ENCODE data around the gene OOSP2.
"Not testable (repeated sequence)": the region's sequence is repeated elsewhere in the genome, so short reads cannot be mapped to it uniquely, and the experiment has no call there.

Gene OOSP2

GRCh38 chr11:60040109-60040508 is at the start of gene OOSP2:
Gene OOSP2 (plus strand): TSS chr11:60040409. CDS start chr11:60040460, 51 bp downstream.
- DNase-seq = no peak

GRCh38 chr11:59990421-59990820 is 49.8 kb upstream of the OOSP2 start:
- no peak for DNase-seq

- no peak for DNase-seq
Measured at GRCh38 chr11:59992425-59992824, 47.8 kb upstream of the OOSP2 start.

- DNase-seq = no peak
Measured at GRCh38 chr11:59997800-59998199, 42.4 kb upstream of the OOSP2 start.

GRCh38 chr11:59999691-60000090 is 40.5 kb upstream of the OOSP2 start:
- no peak for DNase-seq

- no peak for DNase-seq
Measured at GRCh38 chr11:60003729-60004128, 36.5 kb upstream of the OOSP2 start.

GRCh38 chr11:60005360-60005759 is 34.8 kb upstream of the OOSP2 start:
- DNase-seq = peak; percentile 24

GRCh38 chr11:60016881-60017280 is 23.3 kb upstream of the OOSP2 start, which contains the start of gene OOSP4B:
Gene OOSP4B (plus strand): TSS chr11:60017181.
- DNase-seq = no peak

GRCh38 chr11:60018058-60018457 is 22.2 kb upstream of the OOSP2 start:
- DNase-seq = no peak

- not testable (repeated sequence) for DNase-seq
Measured at GRCh38 chr11:60020376-60020775, 19.8 kb upstream of the OOSP2 start.

- no peak for DNase-seq
Measured at GRCh38 chr11:60029015-60029632, 11.1 kb upstream of the OOSP2 start.

- not testable (repeated sequence) for DNase-seq
Measured at GRCh38 chr11:60050422-60050821, 10.2 kb downstream of the OOSP2 start.

GRCh38 chr11:60050839-60051238 is 10.6 kb downstream of the OOSP2 start:
- not testable (repeated sequence) for DNase-seq

- DNase-seq = no peak
Measured at GRCh38 chr11:60056349-60056969, 16.2 kb downstream of the OOSP2 start, which contains the start of gene MS4A3. Gene MS4A3 (plus strand): TSS chr11:60056665. CDS start chr11:60061161, 4,496 bp downstream.

- DNase-seq = no peak
Measured at GRCh38 chr11:60059052-60059451, 18.8 kb downstream of the OOSP2 start.

- no peak for DNase-seq
Measured at GRCh38 chr11:60059521-60060240, 19.5 kb downstream of the OOSP2 start.

- no peak for DNase-seq
Measured at GRCh38 chr11:60064111-60064510, 23.9 kb downstream of the OOSP2 start.

- no peak for DNase-seq
Measured at GRCh38 chr11:60065801-60066200, 25.6 kb downstream of the OOSP2 start.

- DNase-seq = no peak
Measured at GRCh38 chr11:60069450-60069849, 29.2 kb downstream of the OOSP2 start.

- DNase-seq = not testable (repeated sequence)
Measured at GRCh38 chr11:60071644-60072043, 31.4 kb downstream of the OOSP2 start.

- no peak for DNase-seq
Measured at GRCh38 chr11:60077216-60077817, 37.1 kb downstream of the OOSP2 start.

GRCh38 chr11:60077981-60078380 is 37.8 kb downstream of the OOSP2 start:
- no peak for DNase-seq

- no peak for DNase-seq
Measured at GRCh38 chr11:60078745-60079144, 38.5 kb downstream of the OOSP2 start.

GRCh38 chr11:60080535-60080934 is 40.3 kb downstream of the OOSP2 start:
- DNase-seq = no peak
